DMS79 treated with DMSO at 0.1 percent for 48 hours (cell line): ENCODE results near the gene ARPC1A.
A peak's percentile ranks its signal among the peaks of the same experiment; 100 is the strongest.
"Not testable (repeated sequence)": the region's sequence is repeated elsewhere in the genome, so short reads cannot be mapped to it uniquely, and the experiment has no call there.

Experiments
- DNase-seq: peaks from one replicate; lab custom pipeline; 2025; lab: John Stamatoyannopoulos, UW

Gene ARPC1A

DNA sequence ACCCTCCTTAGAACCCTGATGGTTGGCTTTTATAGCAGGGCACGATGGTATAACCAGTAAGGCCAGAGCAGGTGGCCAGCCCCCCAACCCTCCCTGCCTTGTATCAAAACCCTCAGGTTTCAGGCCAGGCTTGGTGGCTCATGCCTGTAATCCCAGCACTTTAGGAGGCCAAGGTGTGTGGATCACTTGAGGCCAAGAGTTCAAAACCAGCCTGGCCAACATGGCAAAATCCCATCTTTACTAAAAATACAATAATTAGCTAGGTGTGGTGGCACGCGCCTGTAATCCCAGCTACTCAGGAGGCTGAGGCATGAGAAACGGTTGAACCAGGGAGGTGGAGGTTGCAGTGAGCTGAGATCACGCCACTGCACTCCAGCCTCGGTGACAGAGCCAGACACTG, 3.0 kb upstream of the ARPC1A start:
- DNase-seq, result not testable (repeated sequence)

DNA sequence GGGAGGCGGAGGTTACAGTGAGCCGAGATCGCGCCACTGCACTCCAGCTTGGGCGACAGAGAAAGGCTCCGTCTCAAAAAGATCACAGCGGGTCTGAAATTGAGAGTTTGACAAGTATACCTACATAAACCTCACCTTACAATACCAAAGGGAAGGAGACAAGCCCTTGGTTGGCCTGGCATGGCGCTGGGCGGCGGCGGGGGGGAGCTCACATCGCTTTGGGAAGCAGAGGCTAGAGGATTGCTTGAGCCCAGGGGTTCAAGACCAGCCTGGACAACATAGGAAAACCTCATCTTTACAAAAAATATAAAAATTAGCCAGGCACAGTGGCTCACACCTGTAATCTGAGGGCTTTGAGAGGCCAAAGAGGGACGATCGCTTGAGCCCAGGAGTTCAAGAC, 1.1 kb upstream of the ARPC1A start:
- DNase-seq, result no peak

DNA sequence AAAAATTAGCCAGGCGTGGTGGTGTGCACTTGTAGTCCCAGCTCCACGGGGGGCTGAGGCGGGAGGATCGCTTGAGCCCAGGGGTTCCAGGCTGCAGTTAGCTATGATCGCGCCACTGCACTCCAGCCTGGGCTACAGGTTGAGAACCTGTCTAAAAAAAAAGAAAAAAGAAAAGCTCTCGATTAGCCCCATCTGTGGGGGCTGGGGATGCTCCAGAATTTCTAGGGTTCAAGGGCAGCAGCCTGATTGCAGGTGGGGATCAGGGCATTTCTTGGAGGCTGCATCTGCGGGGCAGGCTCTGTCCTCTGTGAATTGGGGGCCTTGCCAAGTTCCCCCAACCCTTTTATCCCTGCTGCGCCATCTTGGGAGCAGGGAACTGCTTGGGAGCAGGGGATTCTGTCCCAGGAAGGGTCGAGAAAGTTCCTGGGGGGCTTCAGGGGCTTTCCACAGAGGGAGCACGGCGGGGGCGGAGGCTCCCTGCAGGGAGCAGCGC, 651 bp upstream of the ARPC1A start:
- no peak for DNase-seq

DNA sequence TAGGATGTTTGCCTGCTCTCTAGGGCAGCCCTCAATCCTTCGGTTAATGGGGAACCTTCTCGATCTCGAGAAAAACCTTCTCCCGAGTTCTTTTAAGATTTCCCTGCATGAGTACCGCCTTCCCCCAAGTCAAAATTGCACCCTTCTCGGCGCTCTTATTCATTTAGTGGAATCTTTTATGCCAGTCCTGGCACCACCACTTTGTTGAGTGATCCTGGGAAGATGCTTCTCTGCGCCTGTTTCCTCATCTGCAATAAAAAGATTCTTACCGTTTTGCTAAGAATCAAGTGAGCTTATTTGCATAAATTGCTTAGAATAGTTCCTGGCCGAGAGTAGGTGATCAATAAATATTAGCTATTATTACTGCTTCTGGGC, 697 bp downstream of the ARPC1A start:
- DNase-seq, result no peak

DNA sequence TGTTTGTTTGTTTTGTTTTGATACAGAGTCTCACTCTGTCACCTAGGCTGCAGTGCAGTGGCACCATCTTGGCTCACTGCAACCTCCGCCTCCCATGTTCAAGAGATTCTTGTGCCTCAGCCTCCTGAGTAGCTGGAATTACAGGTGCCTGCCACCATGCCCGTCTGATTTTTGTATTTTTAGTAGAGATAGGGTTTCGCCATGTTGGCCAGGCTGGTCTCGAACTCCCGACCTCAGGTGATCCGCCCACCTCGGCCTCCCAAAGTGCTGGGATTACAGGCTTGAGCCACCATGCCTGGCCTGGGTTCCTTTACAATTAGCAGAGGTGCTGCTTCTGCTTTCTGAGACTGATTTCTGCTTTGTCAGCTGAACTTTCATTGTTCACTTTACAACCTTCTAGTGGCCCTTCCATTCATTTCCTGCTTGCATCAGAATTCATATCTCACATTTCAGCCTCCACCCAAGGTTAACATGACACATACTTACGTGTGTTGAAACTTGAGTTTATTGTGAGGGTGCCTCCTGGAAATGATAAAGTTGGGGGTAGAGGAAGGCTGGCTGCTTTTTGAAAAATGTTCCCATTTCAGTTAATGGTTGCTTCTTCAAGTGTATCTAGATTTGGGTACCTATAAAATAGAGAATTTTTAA, 4.7 kb downstream of the ARPC1A start:
- DNase-seq, result not testable (repeated sequence)

DNA sequence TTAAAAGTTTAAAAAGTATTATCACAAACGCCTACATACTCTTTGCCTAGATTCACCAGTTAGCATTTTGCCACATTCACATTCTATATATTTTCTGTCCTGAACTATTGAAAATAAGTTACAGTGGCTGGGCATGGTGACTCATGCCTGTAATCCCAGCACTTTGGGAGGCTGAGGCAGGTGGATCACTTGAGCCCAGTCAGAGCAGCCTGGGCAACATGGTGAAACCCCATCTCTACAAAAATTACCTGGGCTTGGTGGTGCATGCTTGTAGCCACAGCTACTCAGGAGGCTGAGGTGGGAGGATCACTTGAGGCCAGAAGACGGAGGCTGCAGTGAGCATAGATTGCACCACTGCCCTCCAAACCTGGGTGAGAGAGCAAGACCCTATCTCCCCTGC, 5.3 kb downstream of the ARPC1A start:
- no peak for DNase-seq

DNA sequence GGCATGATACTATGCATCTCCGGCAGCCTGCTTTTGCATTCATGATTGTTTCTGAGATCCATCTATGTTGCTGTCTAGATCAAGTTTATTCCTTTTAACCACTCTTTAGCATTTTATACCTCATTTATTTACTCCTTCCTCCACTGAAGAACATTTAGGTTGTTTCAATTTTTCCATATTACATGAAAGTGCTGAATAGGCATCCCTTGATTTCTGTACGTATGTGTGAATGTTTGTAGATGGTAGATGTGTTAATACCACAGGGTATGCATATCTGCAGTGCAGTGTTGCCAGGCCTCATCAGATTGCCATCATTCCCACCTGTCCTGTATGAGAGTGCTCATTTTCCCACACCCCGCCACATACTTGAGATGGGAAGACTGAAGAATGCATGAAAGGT, 13.9 kb downstream of the ARPC1A start:
- DNase-seq, result no peak

DNA sequence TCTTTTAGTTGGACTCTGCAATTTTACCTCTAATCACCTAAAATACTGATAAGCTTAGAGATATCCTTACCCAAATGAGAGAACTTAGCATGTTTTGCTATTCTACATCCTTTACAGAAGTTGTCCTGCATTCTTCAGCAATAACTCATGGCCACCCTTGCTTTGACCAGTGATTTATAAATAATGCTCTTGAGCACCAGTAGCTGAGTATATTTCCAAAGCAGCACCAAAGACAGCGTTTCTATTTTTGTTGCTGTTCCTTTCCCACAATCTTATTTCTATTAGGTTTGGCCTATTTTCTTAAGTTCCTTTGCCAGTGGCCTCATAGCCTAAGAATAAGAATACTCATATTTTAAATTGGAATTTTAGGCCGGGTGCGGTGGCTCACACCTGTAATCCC, 15.0 kb downstream of the ARPC1A start:
- DNase-seq, result no peak

DNA sequence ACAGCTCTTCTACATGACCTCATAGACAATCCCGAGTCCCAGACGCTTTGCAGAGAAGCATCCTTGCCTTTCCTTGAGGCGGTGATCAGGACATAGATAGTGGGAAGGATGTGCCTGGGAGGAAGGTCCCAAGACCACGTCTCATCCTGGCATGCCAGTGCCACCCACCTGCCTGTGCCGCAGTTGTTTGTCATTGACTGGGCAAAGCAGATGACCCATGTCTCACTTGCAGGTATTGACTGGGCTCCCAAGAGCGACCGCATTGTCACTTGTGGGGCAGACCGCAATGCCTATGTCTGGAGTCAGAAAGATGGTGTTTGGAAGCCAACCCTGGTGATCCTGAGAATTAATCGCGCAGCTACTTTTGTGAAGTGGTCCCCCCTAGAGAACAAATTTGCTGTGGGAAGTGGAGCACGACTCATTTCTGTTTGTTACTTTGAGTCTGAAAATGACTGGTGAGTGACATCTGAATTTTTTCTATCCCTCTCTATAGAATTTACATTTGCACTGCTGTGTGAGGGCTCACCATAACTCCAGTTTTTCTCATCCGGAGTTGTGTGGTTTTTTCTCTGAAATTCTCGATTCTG, 18.5 kb downstream of the ARPC1A start:
- no peak for DNase-seq

DNA sequence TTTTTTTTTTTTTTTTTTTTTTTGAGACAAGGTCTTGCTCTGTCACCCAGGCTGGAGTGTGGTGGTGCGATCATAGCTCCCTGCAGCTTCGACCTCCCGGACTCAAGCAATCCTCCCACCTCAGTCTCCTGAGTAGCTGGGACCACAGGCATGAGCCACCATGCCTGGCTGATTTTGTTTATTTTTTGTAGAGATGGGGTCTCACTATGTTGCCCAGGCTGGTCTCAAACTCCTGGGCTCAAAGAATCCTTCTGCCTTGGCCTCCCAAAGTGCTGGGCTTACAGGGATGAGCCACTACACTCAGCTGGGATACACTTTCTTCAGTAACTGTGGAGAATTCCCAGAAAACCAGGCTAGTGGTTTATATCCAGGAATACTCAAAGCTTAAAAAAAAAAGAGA, 24.9 kb downstream of the ARPC1A start:
- not testable (repeated sequence) for DNase-seq

DNA sequence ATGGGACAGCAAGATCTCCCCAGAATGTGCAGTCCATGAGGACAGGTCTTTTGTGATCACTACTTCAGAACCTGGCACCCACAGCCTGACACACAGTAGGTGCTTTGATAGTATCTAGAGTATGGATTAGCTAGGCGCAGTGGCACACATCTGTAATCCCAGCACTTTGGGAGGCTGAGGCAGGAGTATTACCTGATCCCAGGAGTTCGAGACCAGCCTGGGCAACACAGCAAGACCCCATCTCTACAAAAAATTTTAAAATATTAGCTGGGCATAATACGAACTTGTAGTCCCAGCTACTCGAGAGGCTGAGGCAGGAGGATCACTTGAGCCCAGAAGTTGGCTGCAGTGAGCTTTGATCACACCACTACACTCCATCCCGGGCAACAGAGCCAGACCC, 26.5 kb downstream of the ARPC1A start:
- DNase-seq, result no peak

DNA sequence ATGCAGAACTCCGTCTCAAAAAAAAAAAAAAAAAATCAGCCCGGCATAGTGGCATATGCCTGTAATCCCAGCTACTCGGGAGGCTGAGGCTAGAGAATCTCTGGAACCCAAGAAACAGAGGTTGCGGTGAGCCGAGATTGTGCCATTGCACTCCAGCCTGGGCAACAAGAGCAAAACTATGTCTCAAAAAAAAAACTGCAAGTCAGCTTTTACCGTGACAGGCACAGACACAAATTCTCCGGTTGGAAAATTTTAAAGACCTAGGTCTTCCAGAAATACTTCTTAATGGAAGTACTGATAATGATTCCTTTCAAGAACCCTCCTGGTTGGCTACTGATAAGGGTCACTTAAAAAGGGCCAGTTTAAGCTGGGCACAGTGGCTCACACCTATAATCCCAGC, 29.4 kb downstream of the ARPC1A start:
- no peak for DNase-seq

DNA sequence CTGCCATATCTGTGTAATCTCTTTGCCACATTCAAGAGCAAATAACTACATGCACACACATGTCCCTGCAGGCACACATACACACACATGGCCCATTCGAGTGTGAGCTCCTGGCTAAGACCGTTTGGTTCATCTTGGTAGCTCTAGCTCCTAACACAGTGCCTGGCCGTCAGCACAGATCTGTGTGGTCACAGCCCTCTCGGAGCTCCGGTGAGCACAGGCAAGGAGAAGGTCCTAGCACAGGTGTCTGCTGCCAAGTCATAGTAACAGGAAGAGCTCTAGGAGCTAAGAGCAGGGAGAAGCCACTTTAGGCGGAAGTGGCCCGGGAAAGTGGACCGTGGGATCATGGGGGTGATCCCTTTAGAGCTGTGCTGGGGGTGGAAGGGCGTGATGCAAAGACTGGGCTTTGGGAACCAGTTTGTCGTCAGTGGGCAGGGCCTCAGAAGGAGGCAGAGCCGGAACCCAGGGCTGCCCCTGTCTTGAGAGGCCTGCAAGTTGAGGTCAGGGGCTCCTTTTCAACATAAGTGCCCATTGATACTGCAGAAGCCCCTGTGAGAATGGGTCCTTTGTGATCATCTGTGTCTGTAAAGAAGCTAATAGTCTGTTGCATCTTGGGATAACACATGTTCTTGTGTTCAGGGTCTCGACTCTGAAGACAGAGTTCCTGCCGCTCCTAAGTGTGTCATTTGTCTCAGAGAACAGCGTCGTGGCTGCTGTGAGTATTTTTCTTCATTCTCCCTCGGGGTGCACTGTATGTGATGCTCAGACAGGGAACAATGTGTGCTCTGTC, 32.2 kb downstream of the ARPC1A start:
- DNase-seq, result no peak

DNA sequence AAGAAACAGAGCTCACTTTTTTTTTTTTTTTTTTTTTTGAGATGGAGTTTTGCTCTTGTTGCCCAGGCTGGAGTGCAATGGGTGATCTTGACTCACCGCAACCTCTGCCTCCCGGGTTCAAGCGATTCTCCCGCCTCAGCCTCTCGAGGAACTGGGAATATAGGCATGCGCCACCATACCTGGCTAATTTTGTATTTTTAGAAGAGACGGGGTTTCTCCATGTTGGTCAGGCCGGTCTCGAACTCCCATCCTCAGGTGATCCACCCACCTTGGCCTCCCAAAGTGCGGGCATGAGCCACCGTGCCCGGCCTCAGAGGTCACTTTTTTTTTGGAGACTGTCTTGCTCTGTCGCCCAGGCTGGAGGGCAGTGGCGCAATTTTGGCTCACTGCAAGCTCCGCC, 32.8 kb downstream of the ARPC1A start:
- DNase-seq, result not testable (repeated sequence)

DNA sequence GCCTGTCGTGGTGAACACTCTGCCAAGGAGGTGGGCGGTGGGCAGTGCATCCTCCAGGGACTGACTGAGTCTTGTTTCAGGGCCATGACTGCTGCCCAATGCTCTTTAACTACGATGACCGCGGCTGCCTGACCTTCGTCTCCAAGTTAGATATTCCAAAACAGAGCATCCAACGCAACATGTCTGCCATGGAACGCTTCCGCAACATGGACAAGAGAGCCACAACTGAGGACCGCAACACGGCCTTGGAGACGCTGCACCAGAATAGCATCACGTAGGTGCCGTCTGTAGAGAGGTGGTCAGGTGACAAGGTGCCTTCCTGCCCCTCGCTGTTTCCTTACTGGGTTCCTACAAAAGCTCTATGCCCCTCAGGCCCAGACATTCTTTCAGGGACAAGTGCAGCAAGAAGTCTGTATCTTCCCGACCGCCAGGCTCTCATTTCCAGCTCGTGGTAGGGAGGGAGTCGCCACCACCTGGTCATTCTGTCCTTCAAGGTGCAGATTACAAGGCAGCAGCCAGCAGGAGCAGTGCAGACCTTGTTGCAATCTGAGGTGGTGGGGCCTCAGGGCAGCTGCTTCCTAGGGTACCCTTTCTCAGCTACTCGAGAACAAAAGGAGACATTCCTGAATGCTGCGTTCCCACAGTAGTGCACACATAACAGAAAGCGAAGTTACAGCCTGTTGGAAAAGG, 33.9 kb downstream of the ARPC1A start:
- DNase-seq, result no peak

DNA sequence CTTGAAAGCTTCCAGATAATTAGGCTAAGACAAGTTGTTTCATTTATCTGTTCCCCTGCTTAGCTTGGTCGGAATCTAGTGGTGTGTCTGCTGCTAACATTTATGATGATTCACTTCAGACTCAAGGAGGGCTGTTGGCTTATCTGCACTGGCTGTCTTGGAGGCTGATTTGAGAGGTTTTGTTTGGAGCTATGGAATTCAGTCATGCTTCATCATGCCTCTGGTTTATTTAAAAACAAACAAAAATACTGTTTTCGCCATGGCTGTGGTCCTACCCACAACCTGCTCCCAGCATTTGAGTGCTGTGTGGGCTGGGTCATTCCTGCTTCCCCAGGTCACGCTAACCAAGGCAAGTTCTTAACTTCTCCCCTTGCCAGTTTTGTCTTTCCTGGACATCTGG, 37.1 kb downstream of the ARPC1A start:
- no peak for DNase-seq

DNA sequence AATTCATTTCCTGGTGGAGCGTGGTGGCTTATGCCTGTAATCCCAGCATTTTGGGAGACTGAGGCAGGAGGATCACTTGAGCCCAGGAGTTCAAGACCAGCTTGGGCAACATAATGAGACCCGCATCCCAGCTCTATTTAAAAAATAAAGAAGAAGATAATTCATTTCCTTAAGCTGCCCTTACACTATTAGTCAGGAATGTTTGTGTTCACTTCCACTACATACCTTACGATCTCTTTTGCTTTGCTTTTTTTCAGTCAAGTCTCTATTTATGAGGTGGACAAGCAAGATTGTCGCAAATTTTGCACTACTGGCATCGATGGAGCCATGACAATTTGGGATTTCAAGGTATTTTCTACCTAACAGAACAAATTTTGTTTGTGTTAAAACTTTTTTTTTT, 37.6 kb downstream of the ARPC1A start:
- DNase-seq, result no peak

DNA sequence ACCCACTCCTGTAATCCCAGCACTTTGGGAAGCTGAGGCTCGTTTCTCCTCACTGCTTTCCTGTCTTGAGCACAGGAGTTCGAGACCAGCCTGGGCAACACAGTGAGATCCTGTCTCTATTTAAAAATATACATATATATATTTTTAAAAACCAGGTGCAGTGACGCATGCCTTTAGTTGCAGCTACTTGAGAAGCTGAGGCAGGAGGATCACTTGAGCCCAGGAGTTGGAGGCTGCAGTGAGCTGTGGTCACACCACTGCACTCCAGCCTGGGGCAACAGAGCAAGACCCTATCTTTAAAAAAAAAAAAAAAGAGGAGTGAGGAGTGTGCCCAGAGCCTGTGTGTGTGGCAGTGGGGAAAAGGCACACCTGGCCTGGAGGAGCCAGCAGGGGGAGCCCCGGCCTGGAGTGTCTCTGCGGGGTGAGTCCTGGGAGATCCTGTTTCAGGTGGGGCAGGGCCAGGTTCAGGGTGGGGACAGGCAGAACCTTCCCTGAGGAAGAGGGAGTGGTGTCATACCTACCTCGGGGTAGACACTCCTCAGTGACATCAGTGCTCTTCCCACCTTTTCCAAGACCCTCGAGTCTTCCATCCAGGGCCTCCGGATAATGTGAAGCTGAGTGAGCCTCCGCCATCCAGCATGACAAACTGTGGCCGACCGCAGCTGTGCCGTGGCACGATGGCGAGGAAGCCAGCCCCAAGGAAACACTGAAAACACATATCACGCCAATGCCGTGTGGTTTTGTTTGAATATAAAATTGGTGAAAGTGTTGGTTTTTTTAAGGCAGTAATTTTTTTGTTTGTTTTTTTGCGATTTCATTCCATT, 39.8 kb downstream of the ARPC1A start:
- no peak for DNase-seq

DNA sequence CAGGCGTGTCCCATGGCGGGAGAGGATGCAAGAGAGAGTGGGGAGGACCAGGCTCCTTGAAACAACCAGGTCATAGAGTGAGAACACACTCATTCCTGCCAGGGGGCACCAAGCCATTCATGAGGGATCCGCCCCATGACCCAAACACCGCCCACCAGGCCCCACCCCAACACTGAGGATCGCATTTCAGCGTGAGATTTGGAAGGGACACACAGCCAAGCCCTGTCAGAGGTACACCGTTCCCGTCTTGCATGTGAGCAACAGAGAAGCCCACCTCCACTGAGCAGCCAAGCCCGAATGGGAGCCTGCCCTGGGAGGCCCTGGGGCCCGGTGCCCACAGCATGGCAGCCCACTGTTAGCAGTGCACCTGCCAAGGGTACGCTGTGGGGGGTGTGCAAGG, 40.9 kb downstream of the ARPC1A start:
- no peak for DNase-seq

DNA sequence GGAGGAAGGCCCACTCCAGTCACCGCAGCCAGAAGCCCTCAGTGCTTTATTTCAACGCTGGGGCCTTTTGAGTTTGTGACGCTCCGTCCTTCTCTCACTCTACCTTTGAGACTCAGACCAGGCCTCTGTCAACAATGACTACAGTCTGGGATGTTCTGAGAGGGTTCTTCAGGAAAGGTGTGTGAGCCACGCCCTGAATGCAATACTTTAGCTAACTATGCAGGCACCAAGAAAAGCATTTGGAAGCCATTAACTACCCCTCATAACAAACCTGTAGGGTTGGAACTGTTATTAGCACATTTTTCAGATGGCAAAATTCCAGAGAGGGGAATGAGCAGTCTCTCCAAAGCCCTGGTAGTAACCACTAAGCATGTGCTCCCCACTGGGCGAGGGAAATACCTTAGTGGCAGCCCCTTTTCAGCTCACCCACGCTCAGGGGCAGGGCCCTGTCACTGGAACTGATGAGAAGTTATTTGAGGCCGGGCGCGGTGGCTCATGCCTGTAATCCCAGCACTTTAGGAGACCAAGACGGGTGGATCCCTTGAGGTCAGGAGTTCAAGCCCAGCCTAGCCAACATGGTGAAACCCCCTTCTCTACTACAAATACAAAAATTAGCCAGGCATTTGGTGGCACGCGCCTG, 43.2 kb downstream of the ARPC1A start:
- DNase-seq, result peak; percentile 24

DNA sequence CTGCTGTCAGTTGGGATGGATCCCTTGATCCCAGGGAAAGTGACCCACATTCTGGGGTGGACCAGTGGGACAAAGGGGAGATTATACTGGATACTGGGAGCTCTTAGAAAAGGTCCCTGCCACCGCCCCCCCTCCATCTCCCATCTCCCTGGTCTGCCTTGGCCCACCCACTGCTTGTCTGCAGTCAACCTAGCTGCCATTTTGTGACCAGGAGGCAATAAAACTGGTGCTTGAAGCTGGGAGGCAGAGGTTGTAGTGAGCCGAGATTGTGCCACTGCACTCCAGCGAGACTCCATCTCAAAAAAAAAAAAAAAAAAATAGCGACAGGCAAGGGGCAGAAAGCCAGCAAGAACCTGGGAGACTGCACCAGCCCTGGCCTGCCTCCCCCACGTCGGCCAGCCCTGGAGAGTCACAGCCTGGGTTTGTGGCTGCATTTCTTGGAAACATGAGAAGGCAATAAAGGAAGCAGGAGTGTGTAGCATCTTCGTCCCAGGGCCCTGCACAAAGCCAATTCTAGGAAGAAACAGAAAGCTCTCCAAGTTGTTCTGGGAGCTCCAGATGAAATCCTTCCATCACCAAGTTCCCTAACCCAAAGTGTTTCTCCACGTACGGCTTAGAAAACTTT, 44.2 kb downstream of the ARPC1A start:
- no peak for DNase-seq
